Neural progenitor cell (in vitro differentiated cells): ENCODE measurements around the gene SS18L1.

Experiments used
- EZH2 ChIP-seq: fragments of 200-600 bp; sonication (generic); IDR thresholded peaks from 2 replicates; pipeline ENCODE4 v1.6.1; 2017; ENCODE audit warnings: antibody characterized with exemption, mild to moderate bottlenecking, moderate library complexity
- TF ChIP-seq, protein P1 (sequence below): fragments of 200-600 bp; sonication (generic); IDR thresholded peaks from 2 replicates; pipeline ENCODE4 v1.5.1; 2017; ENCODE audit warnings: antibody characterized with exemption, mild to moderate bottlenecking

- TF ChIP-seq, protein P1, sequence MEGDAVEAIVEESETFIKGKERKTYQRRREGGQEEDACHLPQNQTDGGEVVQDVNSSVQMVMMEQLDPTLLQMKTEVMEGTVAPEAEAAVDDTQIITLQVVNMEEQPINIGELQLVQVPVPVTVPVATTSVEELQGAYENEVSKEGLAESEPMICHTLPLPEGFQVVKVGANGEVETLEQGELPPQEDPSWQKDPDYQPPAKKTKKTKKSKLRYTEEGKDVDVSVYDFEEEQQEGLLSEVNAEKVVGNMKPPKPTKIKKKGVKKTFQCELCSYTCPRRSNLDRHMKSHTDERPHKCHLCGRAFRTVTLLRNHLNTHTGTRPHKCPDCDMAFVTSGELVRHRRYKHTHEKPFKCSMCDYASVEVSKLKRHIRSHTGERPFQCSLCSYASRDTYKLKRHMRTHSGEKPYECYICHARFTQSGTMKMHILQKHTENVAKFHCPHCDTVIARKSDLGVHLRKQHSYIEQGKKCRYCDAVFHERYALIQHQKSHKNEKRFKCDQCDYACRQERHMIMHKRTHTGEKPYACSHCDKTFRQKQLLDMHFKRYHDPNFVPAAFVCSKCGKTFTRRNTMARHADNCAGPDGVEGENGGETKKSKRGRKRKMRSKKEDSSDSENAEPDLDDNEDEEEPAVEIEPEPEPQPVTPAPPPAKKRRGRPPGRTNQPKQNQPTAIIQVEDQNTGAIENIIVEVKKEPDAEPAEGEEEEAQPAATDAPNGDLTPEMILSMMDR = no peak
- TF ChIP-seq EZH2 = no peak
Measured at GRCh38 chr20:62139636-62140035, 3.9 kb upstream of the SS18L1 start.
